NT2/D1 (cell line): ENCODE measurements around the gene AGAP1.

Source experiments
- YY1 ChIP-seq: IDR thresholded peaks from 2 replicates; pipeline ENCODE4 v1.6.1; 2011; ENCODE audit not compliant: insufficient read length, insufficient read depth
- ZNF274 ChIP-seq: IDR thresholded peaks from 2 replicates; pipeline ENCODE4 v1.6.1; 2011; ENCODE audit warnings: mild to moderate bottlenecking, low read depth, low read length

- TF ChIP-seq YY1 (no peak), ZNF274 (no peak)
These were observed 146.5 kb downstream of the AGAP1 start for GRCh38 chr2:235640377-235640776.
